Transverse colon (tissue), 4 donors: Measurements from ENCODE around the gene MAPRE2. TPM values are rescaled to one million over a fixed set of nuclear protein-coding genes. Genes with fewer than 3 reads are reported as not detected.

Experiments used
- DNase-seq: peaks from one replicate; pipeline ENCODE4 v3.0.0-alpha.2; 2019
- H3K27ac ChIP-seq, 4 donors: fragments of 200-600 bp; sonication (generic); 2 replicates each; pipeline ENCODE4 v1.5.1; 2016 to 2018; ENCODE audit warnings: inconsistent platforms in 4 of 4
- H3K27me3 ChIP-seq: fragments of 200-600 bp; sonication (generic); 2 replicates; pipeline ENCODE4 v1.5.1; 2017; ENCODE audit warnings: inconsistent platforms
- H3K36me3 ChIP-seq, 4 donors: fragments of 200-600 bp; sonication (generic); 2 replicates each; pipeline ENCODE4 v1.5.1; 2017 to 2019; ENCODE audit warnings: inconsistent platforms in 4 of 4
- H3K4me1 ChIP-seq, 4 donors: fragments of 200-600 bp; sonication (generic); 2 replicates each; pipeline ENCODE4 v1.5.1; 2017 to 2020; ENCODE audit warnings: inconsistent platforms in 4 of 4
- H3K4me3 ChIP-seq, 4 donors: fragments of 200-600 bp; sonication (generic); 1 replicate in 1 of 4; 2 replicates in 3 of 4; pipeline versions ENCODE4 v1.5.1 to v1.6.1; 2017 to 2019; ENCODE audit warnings: inconsistent platforms in 4 of 4
- H3K9me3 ChIP-seq, 2 donors: fragments of 200-600 bp; sonication (generic); 2 replicates each; pipeline ENCODE4 v1.5.1; 2017 to 2019; ENCODE audit warnings: inconsistent platforms in 2 of 2
- EP300 ChIP-seq: sonication (generic); formaldehyde crosslinking; IDR thresholded peaks from one replicate; pipeline ENCODE4 v1.6.1; 2017; ENCODE audit warnings: antibody characterized with exemption, low read depth
- POLR2A ChIP-seq: fragments of 450-650 bp; IDR thresholded peaks from one replicate; pipeline ENCODE4 v1.6.1; 2016; ENCODE audit warnings: antibody characterized with exemption, mild to moderate bottlenecking, moderate library complexity
- POLR2AphosphoS5 ChIP-seq, 3 donors: sonication (generic); formaldehyde crosslinking; IDR thresholded peaks; one replicate each; pipeline ENCODE4 v1.6.1; 2016; ENCODE audit warnings: antibody characterized with exemption in 3 of 3
- WGBS, 2 donors: methylation state at CpG; one replicate each; pipeline ENCODE4 v1.1.5; 2018; ENCODE audit warnings: low coverage in 1 of 2; 5-methylcytosine and 5-hydroxymethylcytosine counted together
- in situ Hi-C, 4 donors: fragments of 200-750 bp; cut with MboI; loops; one replicate each; pipeline versions ENCODE4 v1.15.0 to v1.15.1; 2017; ENCODE audit warnings: low sequenced_read_pairs in 3 of 4, low pct_ligation_motif_present in 1 of 4, low pct_unique_long_range_greater_than_20kb in 1 of 4
- intact Hi-C: fragments of 100-400 bp; cut with DNase I; formaldehyde crosslinking; loops from one replicate; pipeline ENCODE4 v1.15.1; 2023; ENCODE audit warnings: low total_unique reads
- total RNA-seq, 4 donors: library from RNA; depleted of rRNA; stranded (reverse); fragments of >200 nt; gene quantifications; one replicate each; pipeline ENCODE4 v1.1.0, GENCODE V29; 2016
- TF ChIP-seq, protein P1 (sequence below), 5 experiments: fragments of 200-600 bp in 3 of 5; fragments of 450-650 bp in 2 of 5; sonication (generic) in 3 of 5; IDR thresholded peaks; 1 replicate in 2 of 5; 2 replicates in 3 of 5; pipeline ENCODE4 v1.5.1; 2016 to 2017; ENCODE audit warnings: antibody characterized with exemption in 5 of 5, inconsistent platforms in 3 of 5, mild to moderate bottlenecking in 2 of 5, moderate library complexity in 1 of 5

MAPRE2 gene
- total RNA-seq, 4 donors from 2014 or later = 23.1 to 102 (median 48.5) TPM

GRCh38 chr18:35085450-35086380 is 44.5 kb downstream of the MAPRE2 start:
- no peaks in the 10 kb centered on the region for H3K9me3 ChIP-seq
- intact Hi-C loops (no loop called here), in situ Hi-C loops (no loop called here)
- H3K27ac ChIP-seq = no peak overlapping the region
- TF ChIP-seq POLR2A = no peak
- no peak for TF ChIP-seq POLR2AphosphoS5 (IDR thresholded peaks at IDR 0.05)
- TF ChIP-seq, protein P1, sequence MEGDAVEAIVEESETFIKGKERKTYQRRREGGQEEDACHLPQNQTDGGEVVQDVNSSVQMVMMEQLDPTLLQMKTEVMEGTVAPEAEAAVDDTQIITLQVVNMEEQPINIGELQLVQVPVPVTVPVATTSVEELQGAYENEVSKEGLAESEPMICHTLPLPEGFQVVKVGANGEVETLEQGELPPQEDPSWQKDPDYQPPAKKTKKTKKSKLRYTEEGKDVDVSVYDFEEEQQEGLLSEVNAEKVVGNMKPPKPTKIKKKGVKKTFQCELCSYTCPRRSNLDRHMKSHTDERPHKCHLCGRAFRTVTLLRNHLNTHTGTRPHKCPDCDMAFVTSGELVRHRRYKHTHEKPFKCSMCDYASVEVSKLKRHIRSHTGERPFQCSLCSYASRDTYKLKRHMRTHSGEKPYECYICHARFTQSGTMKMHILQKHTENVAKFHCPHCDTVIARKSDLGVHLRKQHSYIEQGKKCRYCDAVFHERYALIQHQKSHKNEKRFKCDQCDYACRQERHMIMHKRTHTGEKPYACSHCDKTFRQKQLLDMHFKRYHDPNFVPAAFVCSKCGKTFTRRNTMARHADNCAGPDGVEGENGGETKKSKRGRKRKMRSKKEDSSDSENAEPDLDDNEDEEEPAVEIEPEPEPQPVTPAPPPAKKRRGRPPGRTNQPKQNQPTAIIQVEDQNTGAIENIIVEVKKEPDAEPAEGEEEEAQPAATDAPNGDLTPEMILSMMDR (IDR thresholded peaks at IDR 0.05) = no peak
- no peak for TF ChIP-seq EP300
- H3K4me1 ChIP-seq = peaks cover 0 to 21% (median 5%) of the 10 kb centered on the region in 4 donors
- no peak for DNase-seq
- no peaks in the 10 kb centered on the region for H3K36me3 ChIP-seq
- H3K27me3 ChIP-seq = no peaks in the 10 kb centered on the region
- H3K4me3 ChIP-seq = no peak overlapping the region
- 60 to 73% methylated on average over 3 of the region's 3 CpGs for WGBS, 2 donors

- TF ChIP-seq, protein P1 (IDR thresholded peaks at IDR 0.05) = no peak
- TF ChIP-seq POLR2A (no peak), POLR2AphosphoS5 (IDR thresholded peaks at IDR 0.05) (no peak), EP300 (no peak)
- DNase-seq = no peak
- 95 to 97% methylated on average over 2 of the region's 2 CpGs for WGBS, 2 donors
- Histone ChIP-seq H3K36me3 (no peaks in the 10 kb centered on the region), H3K4me3 (no peak overlapping the region), H3K4me1 (peaks cover 0 to 21% (median 5%) of the 10 kb centered on the region in 4 donors), H3K27me3 (no peaks in the 10 kb centered on the region), H3K27ac (no peak overlapping the region), H3K9me3 (no peaks in the 10 kb centered on the region)
- intact Hi-C loops (no loop called here), in situ Hi-C loops (no loop called here)
Observed at GRCh38 chr18:35086704-35087103, 45.5 kb downstream of the MAPRE2 start.

- no peak for DNase-seq
- H3K27ac ChIP-seq = no peak overlapping the region
- 91 to 94% methylated on average over 1 to 3 of the region's 3 CpGs for WGBS, 2 donors
- no peak overlapping the region for H3K4me3 ChIP-seq
- in situ Hi-C loops (no loop called here), intact Hi-C loops (no loop called here)
- H3K27me3 ChIP-seq = no peaks in the 10 kb centered on the region
- H3K4me1 ChIP-seq = peaks cover 0 to 21% (median 5%) of the 10 kb centered on the region in 4 donors
- H3K9me3 ChIP-seq = no peaks in the 10 kb centered on the region
- no peak for TF ChIP-seq POLR2AphosphoS5 (IDR thresholded peaks at IDR 0.05)
- TF ChIP-seq EP300 = no peak
- TF ChIP-seq, protein P1 (IDR thresholded peaks at IDR 0.05) = no peak
- no peak for TF ChIP-seq POLR2A
- no peaks in the 10 kb centered on the region for H3K36me3 ChIP-seq
Observed at GRCh38 chr18:35087726-35088125, 46.5 kb downstream of the MAPRE2 start.

DNA sequence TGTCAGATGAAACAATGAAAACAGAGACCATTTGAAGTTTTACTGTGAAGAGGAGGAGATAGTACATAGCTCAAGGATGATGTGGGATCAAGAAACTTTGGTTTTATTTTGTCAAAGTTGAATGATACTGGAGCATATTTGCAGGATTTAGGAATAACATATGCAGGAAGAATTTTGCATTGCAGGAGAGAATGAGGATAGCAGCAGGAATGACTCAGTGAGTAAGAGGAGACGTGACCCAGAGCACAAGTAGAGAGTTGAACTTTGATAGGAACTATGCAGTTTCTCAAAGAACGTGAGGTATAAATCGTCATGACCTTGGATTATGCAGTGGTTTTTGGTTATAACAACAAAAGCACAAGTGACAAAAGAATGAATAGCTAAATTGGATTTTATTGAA is 47.7 kb downstream of the MAPRE2 start:
- 85 to 89% methylated on average over 3 of the region's 3 CpGs for WGBS, 2 donors
- no peak overlapping the region for H3K4me3 ChIP-seq
- no peaks in the 10 kb centered on the region for H3K36me3 ChIP-seq
- H3K27ac ChIP-seq = no peak overlapping the region
- intact Hi-C loops = no loop called here
- in situ Hi-C loops = no loop called here
- H3K27me3 ChIP-seq = no peaks in the 10 kb centered on the region
- H3K4me1 ChIP-seq = peaks cover 0 to 21% (median 5%) of the 10 kb centered on the region in 4 donors
- no peak for DNase-seq
- H3K9me3 ChIP-seq = no peaks in the 10 kb centered on the region
- TF ChIP-seq POLR2A (no peak), EP300 (no peak), POLR2AphosphoS5 (IDR thresholded peaks at IDR 0.05) (no peak)
- TF ChIP-seq, protein P1 (IDR thresholded peaks at IDR 0.05) = no peak
